Measurements from ENCODE around the gene MLLT10.
"Not testable (repeated sequence)": the region's sequence is repeated elsewhere in the genome, so short reads cannot be mapped to it uniquely, and the experiment has no call there.

The MLLT10 gene

GRCh38 chr10:21600804-21601433 is 66.9 kb downstream of the MLLT10 start:
- no peaks in the 10 kb centered on the region for H3K27me3 Mint-ChIP-seq
- H3K27ac Mint-ChIP-seq = no peak overlapping the region
- H3K9me3 Mint-ChIP-seq (ENCODE audit: low read depth) = no peaks in the 10 kb centered on the region
- H3K4me1 Mint-ChIP-seq (ENCODE audit: low read depth) = peaks cover 20% of the 10 kb centered on the region
- no peak overlapping the region for H3K4me3 Mint-ChIP-seq
- peaks cover 4% of the 10 kb centered on the region for H3K36me3 Mint-ChIP-seq

GRCh38 chr10:21602313-21602712 is 68.3 kb downstream of the MLLT10 start:
- H3K27me3 Mint-ChIP-seq = no peaks in the 10 kb centered on the region
- H3K4me1 Mint-ChIP-seq (ENCODE audit: low read depth) = peaks cover 28% of the 10 kb centered on the region
- H3K9me3 Mint-ChIP-seq (ENCODE audit: low read depth) = no peaks in the 10 kb centered on the region
- H3K36me3 Mint-ChIP-seq = peaks cover 10% of the 10 kb centered on the region
- H3K4me3 Mint-ChIP-seq = no peak overlapping the region
- H3K27ac Mint-ChIP-seq = no peak overlapping the region

- no peaks in the 10 kb centered on the region for H3K27me3 Mint-ChIP-seq
- peaks cover 12% of the 10 kb centered on the region for H3K36me3 Mint-ChIP-seq
- H3K4me1 Mint-ChIP-seq (ENCODE audit: low read depth) = peaks cover 25% of the 10 kb centered on the region
Observed at GRCh38 chr10:21603721-21604120, 69.7 kb downstream of the MLLT10 start.

GRCh38 chr10:21604651-21605050 is 70.6 kb downstream of the MLLT10 start:
- Mint-ChIP-seq H3K4me3 (no peak overlapping the region), H3K27me3 (no peaks in the 10 kb centered on the region), H3K27ac (no peak overlapping the region), H3K4me1 (ENCODE audit: low read depth) (peaks cover 23% of the 10 kb centered on the region), H3K36me3 (peaks cover 19% of the 10 kb centered on the region), H3K9me3 (ENCODE audit: low read depth) (peaks cover 8% of the 10 kb centered on the region)

More at GRCh38 chr10:21603721-21604120, 69.7 kb downstream of the MLLT10 start:
- H3K4me3 Mint-ChIP-seq = no peak overlapping the region
- peaks cover 3% of the 10 kb centered on the region for H3K9me3 Mint-ChIP-seq (ENCODE audit: low read depth)
- no peak overlapping the region for H3K27ac Mint-ChIP-seq

- Mint-ChIP-seq H3K27me3 (no peaks in the 10 kb centered on the region), H3K27ac (no peak overlapping the region), H3K9me3 (ENCODE audit: low read depth) (peaks cover 8% of the 10 kb centered on the region), H3K4me1 (ENCODE audit: low read depth) (peaks cover 23% of the 10 kb centered on the region), H3K36me3 (peaks cover 32% of the 10 kb centered on the region), H3K4me3 (no peak overlapping the region)
Observed at GRCh38 chr10:21607907-21608306, 73.9 kb downstream of the MLLT10 start.

GRCh38 chr10:21614000-21614399 is 80.0 kb downstream of the MLLT10 start:
- peaks cover 2% of the 10 kb centered on the region for H3K9me3 Mint-ChIP-seq (ENCODE audit: low read depth)
- peaks cover 22% of the 10 kb centered on the region for H3K36me3 Mint-ChIP-seq
- H3K4me1 Mint-ChIP-seq (ENCODE audit: low read depth) = peaks cover 12% of the 10 kb centered on the region
- no peaks in the 10 kb centered on the region for H3K27me3 Mint-ChIP-seq
- no peak overlapping the region for H3K27ac Mint-ChIP-seq
- H3K4me3 Mint-ChIP-seq = no peak overlapping the region

- Mint-ChIP-seq H3K27ac (no peak overlapping the region), H3K9me3 (ENCODE audit: low read depth) (no peaks in the 10 kb centered on the region), H3K4me1 (ENCODE audit: low read depth) (peaks cover 8% of the 10 kb centered on the region), H3K36me3 (peaks cover 11% of the 10 kb centered on the region), H3K4me3 (no peak overlapping the region), H3K27me3 (no peaks in the 10 kb centered on the region)
Observed at GRCh38 chr10:21617267-21617666, 83.2 kb downstream of the MLLT10 start.

- no peak overlapping the region for H3K4me3 Mint-ChIP-seq
- peaks cover 33% of the 10 kb centered on the region for H3K36me3 Mint-ChIP-seq
- H3K27me3 Mint-ChIP-seq = no peaks in the 10 kb centered on the region
- peaks cover 18% of the 10 kb centered on the region for H3K4me1 Mint-ChIP-seq (ENCODE audit: low read depth)
- no peaks in the 10 kb centered on the region for H3K9me3 Mint-ChIP-seq (ENCODE audit: low read depth)
- H3K27ac Mint-ChIP-seq = no peak overlapping the region
Observed at GRCh38 chr10:21623291-21623690, 89.3 kb downstream of the MLLT10 start.

GRCh38 chr10:21624421-21624820 is 90.4 kb downstream of the MLLT10 start:
- H3K27me3 Mint-ChIP-seq; H3K4me3 Mint-ChIP-seq; H3K27ac Mint-ChIP-seq; H3K9me3 Mint-ChIP-seq (ENCODE audit: low read depth): not testable (repeated sequence)
- peaks cover 18% of the 10 kb centered on the region for H3K4me1 Mint-ChIP-seq (ENCODE audit: low read depth)
- H3K36me3 Mint-ChIP-seq = peaks cover 29% of the 10 kb centered on the region

- Mint-ChIP-seq H3K9me3 (ENCODE audit: low read depth) (no peaks in the 10 kb centered on the region), H3K4me1 (ENCODE audit: low read depth) (peaks cover 20% of the 10 kb centered on the region), H3K4me3 (no peak overlapping the region), H3K36me3 (peaks cover 34% of the 10 kb centered on the region), H3K27ac (no peak overlapping the region), H3K27me3 (no peaks in the 10 kb centered on the region)
Observed at GRCh38 chr10:21624951-21625350, 90.9 kb downstream of the MLLT10 start.

GRCh38 chr10:21625623-21626229 is 91.7 kb downstream of the MLLT10 start:
- no peak overlapping the region for H3K27ac Mint-ChIP-seq
- no peak overlapping the region for H3K4me3 Mint-ChIP-seq
- peaks cover 39% of the 10 kb centered on the region for H3K36me3 Mint-ChIP-seq

GRCh38 chr10:21626457-21627161 is 92.6 kb downstream of the MLLT10 start:
- H3K4me3 Mint-ChIP-seq = no peak overlapping the region
- peaks cover 44% of the 10 kb centered on the region for H3K36me3 Mint-ChIP-seq
- no peak overlapping the region for H3K27ac Mint-ChIP-seq

More at GRCh38 chr10:21625623-21626229, 91.7 kb downstream of the MLLT10 start:
- no peaks in the 10 kb centered on the region for H3K9me3 Mint-ChIP-seq (ENCODE audit: low read depth)
- no peaks in the 10 kb centered on the region for H3K27me3 Mint-ChIP-seq
- H3K4me1 Mint-ChIP-seq (ENCODE audit: low read depth) = peaks cover 22% of the 10 kb centered on the region

GRCh38 chr10:21627331-21627730 is 93.3 kb downstream of the MLLT10 start:
- Mint-ChIP-seq H3K27ac (no peak overlapping the region), H3K27me3 (no peaks in the 10 kb centered on the region), H3K9me3 (ENCODE audit: low read depth) (no peaks in the 10 kb centered on the region), H3K36me3 (peaks cover 47% of the 10 kb centered on the region), H3K4me3 (no peak overlapping the region), H3K4me1 (ENCODE audit: low read depth) (peaks cover 26% of the 10 kb centered on the region)

More at GRCh38 chr10:21626457-21627161, 92.6 kb downstream of the MLLT10 start:
- Mint-ChIP-seq H3K4me1 (ENCODE audit: low read depth) (peaks cover 26% of the 10 kb centered on the region), H3K27me3 (no peaks in the 10 kb centered on the region), H3K9me3 (ENCODE audit: low read depth) (no peaks in the 10 kb centered on the region)

- H3K4me3 Mint-ChIP-seq = no peak overlapping the region
- peaks cover 26% of the 10 kb centered on the region for H3K4me1 Mint-ChIP-seq (ENCODE audit: low read depth)
- no peak overlapping the region for H3K27ac Mint-ChIP-seq
- no peaks in the 10 kb centered on the region for H3K27me3 Mint-ChIP-seq
- H3K36me3 Mint-ChIP-seq = peaks cover 47% of the 10 kb centered on the region
- no peaks in the 10 kb centered on the region for H3K9me3 Mint-ChIP-seq (ENCODE audit: low read depth)
Observed at GRCh38 chr10:21628023-21628422, 94.0 kb downstream of the MLLT10 start.

GRCh38 chr10:21628645-21629044 is 94.6 kb downstream of the MLLT10 start:
- H3K27me3 Mint-ChIP-seq; H3K4me3 Mint-ChIP-seq; H3K9me3 Mint-ChIP-seq (ENCODE audit: low read depth); H3K27ac Mint-ChIP-seq: not testable (repeated sequence)
- H3K4me1 Mint-ChIP-seq (ENCODE audit: low read depth) = peaks cover 23% of the 10 kb centered on the region
- H3K36me3 Mint-ChIP-seq = peaks cover 47% of the 10 kb centered on the region

Measured in activated naive CD8-positive, alpha-beta T cell (primary cell).